ENCODE results near the gene NEO1.

The NEO1 gene

GRCh38 chr15:73171711-73172110, 119.4 kb downstream of the NEO1 start:
- TF ChIP-seq POLR2AphosphoS5 (IDR thresholded peaks at IDR 0.05; ENCODE audit: low read depth, low read length) (no peak), SIN3A (IDR thresholded peaks at IDR 0.05; ENCODE audit: borderline replicate concordance, insufficient read depth, low read length) (no peak)

GRCh38 chr15:73172508-73172907, 120.2 kb downstream of the NEO1 start:
- TF ChIP-seq FOXP2 (optimal IDR thresholded peaks at IDR 0.05; ENCODE audit: borderline replicate concordance, extremely low read depth, extremely low read length, insufficient read depth) (no peak), SIN3A (IDR thresholded peaks at IDR 0.05; ENCODE audit: borderline replicate concordance, insufficient read depth, low read length) (no peak), POLR2AphosphoS5 (IDR thresholded peaks at IDR 0.05; ENCODE audit: low read depth, low read length) (no peak)

- TF ChIP-seq, protein P1, sequence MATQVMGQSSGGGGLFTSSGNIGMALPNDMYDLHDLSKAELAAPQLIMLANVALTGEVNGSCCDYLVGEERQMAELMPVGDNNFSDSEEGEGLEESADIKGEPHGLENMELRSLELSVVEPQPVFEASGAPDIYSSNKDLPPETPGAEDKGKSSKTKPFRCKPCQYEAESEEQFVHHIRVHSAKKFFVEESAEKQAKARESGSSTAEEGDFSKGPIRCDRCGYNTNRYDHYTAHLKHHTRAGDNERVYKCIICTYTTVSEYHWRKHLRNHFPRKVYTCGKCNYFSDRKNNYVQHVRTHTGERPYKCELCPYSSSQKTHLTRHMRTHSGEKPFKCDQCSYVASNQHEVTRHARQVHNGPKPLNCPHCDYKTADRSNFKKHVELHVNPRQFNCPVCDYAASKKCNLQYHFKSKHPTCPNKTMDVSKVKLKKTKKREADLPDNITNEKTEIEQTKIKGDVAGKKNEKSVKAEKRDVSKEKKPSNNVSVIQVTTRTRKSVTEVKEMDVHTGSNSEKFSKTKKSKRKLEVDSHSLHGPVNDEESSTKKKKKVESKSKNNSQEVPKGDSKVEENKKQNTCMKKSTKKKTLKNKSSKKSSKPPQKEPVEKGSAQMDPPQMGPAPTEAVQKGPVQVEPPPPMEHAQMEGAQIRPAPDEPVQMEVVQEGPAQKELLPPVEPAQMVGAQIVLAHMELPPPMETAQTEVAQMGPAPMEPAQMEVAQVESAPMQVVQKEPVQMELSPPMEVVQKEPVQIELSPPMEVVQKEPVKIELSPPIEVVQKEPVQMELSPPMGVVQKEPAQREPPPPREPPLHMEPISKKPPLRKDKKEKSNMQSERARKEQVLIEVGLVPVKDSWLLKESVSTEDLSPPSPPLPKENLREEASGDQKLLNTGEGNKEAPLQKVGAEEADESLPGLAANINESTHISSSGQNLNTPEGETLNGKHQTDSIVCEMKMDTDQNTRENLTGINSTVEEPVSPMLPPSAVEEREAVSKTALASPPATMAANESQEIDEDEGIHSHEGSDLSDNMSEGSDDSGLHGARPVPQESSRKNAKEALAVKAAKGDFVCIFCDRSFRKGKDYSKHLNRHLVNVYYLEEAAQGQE (IDR thresholded peaks at IDR 0.05; ENCODE audit: insufficient read depth in 1 of 2, low read depth in 2 of 2, low read length in 2 of 2) = no peak
- no peak for TF ChIP-seq FOXP2 (optimal IDR thresholded peaks at IDR 0.05; ENCODE audit: borderline replicate concordance, extremely low read depth, extremely low read length, insufficient read depth)
- no peak for TF ChIP-seq TAF1 (IDR thresholded peaks at IDR 0.05; ENCODE audit: borderline replicate concordance, insufficient read depth, low read length)
- TF ChIP-seq POLR2AphosphoS5 (IDR thresholded peaks at IDR 0.05; ENCODE audit: low read depth, low read length) = no peak
- TF ChIP-seq SIN3A (IDR thresholded peaks at IDR 0.05; ENCODE audit: borderline replicate concordance, insufficient read depth, low read length) = no peak
Observed at GRCh38 chr15:73174171-73174570, 121.9 kb downstream of the NEO1 start.

- TF ChIP-seq FOXP2 (optimal IDR thresholded peaks at IDR 0.05; ENCODE audit: borderline replicate concordance, extremely low read depth, extremely low read length, insufficient read depth) (no peak), TAF1 (IDR thresholded peaks at IDR 0.05; ENCODE audit: borderline replicate concordance, insufficient read depth, low read length) (no peak), SIN3A (IDR thresholded peaks at IDR 0.05; ENCODE audit: borderline replicate concordance, insufficient read depth, low read length) (no peak), POLR2AphosphoS5 (IDR thresholded peaks at IDR 0.05; ENCODE audit: low read depth, low read length) (no peak)
Observed at GRCh38 chr15:73175382-73175781, 123.1 kb downstream of the NEO1 start.

- TF ChIP-seq SIN3A (IDR thresholded peaks at IDR 0.05; ENCODE audit: borderline replicate concordance, insufficient read depth, low read length) = no peak
- TF ChIP-seq, protein P1 (IDR thresholded peaks at IDR 0.05; ENCODE audit: insufficient read depth in 1 of 2, low read depth in 2 of 2, low read length in 2 of 2) = no peak
- TF ChIP-seq FOXP2 (optimal IDR thresholded peaks at IDR 0.05; ENCODE audit: borderline replicate concordance, extremely low read depth, extremely low read length, insufficient read depth) = no peak
- no peak for TF ChIP-seq POLR2AphosphoS5 (IDR thresholded peaks at IDR 0.05; ENCODE audit: low read depth, low read length)
- no peak for TF ChIP-seq TAF1 (IDR thresholded peaks at IDR 0.05; ENCODE audit: borderline replicate concordance, insufficient read depth, low read length)
Observed at GRCh38 chr15:73176598-73176997, 124.3 kb downstream of the NEO1 start.

- TF ChIP-seq SIN3A (IDR thresholded peaks at IDR 0.05; ENCODE audit: borderline replicate concordance, insufficient read depth, low read length) (no peak), POLR2AphosphoS5 (IDR thresholded peaks at IDR 0.05; ENCODE audit: low read depth, low read length) (no peak), TAF1 (IDR thresholded peaks at IDR 0.05; ENCODE audit: borderline replicate concordance, insufficient read depth, low read length) (no peak), FOXP2 (optimal IDR thresholded peaks at IDR 0.05; ENCODE audit: borderline replicate concordance, extremely low read depth, extremely low read length, insufficient read depth) (no peak)
- TF ChIP-seq, protein P1 (IDR thresholded peaks at IDR 0.05; ENCODE audit: insufficient read depth in 1 of 2, low read depth in 2 of 2, low read length in 2 of 2) = no peak
Observed at GRCh38 chr15:73183071-73183470, 130.8 kb downstream of the NEO1 start.

DNA sequence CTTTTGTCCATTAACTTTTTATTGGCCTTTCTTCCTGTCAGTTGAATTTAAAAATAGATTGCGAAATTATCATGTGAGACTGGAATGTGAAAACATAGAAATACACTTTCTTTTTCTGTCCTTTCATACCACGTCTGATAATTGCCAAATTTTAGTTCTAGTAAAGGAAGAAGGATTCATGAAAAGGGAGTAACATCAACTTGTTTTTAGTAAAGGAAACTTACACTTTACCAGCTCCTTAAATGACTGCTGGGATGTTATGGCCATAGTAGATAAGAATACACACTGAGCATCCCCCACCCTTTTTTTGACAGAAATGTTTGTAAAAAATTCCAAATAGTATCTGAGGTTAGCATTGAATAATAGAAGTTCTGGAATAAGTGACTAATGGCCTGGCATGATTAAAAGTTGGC, 137.9 kb downstream of the NEO1 start:
- TF ChIP-seq SIN3A (IDR thresholded peaks at IDR 0.05; ENCODE audit: borderline replicate concordance, insufficient read depth, low read length) (no peak), POLR2AphosphoS5 (IDR thresholded peaks at IDR 0.05; ENCODE audit: low read depth, low read length) (no peak), TAF1 (IDR thresholded peaks at IDR 0.05; ENCODE audit: borderline replicate concordance, insufficient read depth, low read length) (no peak), FOXP2 (optimal IDR thresholded peaks at IDR 0.05; ENCODE audit: borderline replicate concordance, extremely low read depth, extremely low read length, insufficient read depth) (no peak)
- TF ChIP-seq, protein P1 (IDR thresholded peaks at IDR 0.05; ENCODE audit: insufficient read depth in 1 of 2, low read depth in 2 of 2, low read length in 2 of 2) = no peak

All from PFSK-1 (cell line).